Chondrocyte (in vitro differentiated cells): Measurements from ENCODE around the gene SPACDR. TPM values are rescaled to one million over a fixed set of nuclear protein-coding genes. Genes with fewer than 3 reads are reported as not detected.

ENCODE experiments used
- DNase-seq: peaks from one replicate; pipeline ENCODE4 v3.0.0; 2021; ENCODE audit warnings: mixed read lengths, low spot score
- H3K27ac Mint-ChIP-seq: one replicate; pipeline ENCODE4 v1.8.0; 2021; ENCODE audit warnings: mild to moderate bottlenecking, moderate library complexity, mixed read lengths; ENCODE audit not compliant: unreplicated experiment
- H3K27me3 Mint-ChIP-seq: 2 replicates; pipeline ENCODE4 v1.8.0; 2021; ENCODE audit warnings: low read depth, mixed read lengths
- H3K36me3 Mint-ChIP-seq: 2 replicates; pipeline ENCODE4 v1.8.0; 2021; ENCODE audit warnings: low read depth, mixed read lengths
- H3K4me1 Mint-ChIP-seq: 2 replicates; pipeline ENCODE4 v1.8.0; 2021; ENCODE audit warnings: low read depth, mild to moderate bottlenecking, mixed read lengths
- H3K4me3 Mint-ChIP-seq: one replicate; pipeline ENCODE4 v1.8.0; 2021; ENCODE audit warnings: mild to moderate bottlenecking, moderate library complexity, mixed read lengths; ENCODE audit not compliant: unreplicated experiment
- H3K9me3 Mint-ChIP-seq: 2 replicates; pipeline ENCODE4 v1.8.0; 2021; ENCODE audit warnings: low read depth, mixed read lengths
- total RNA-seq: library from RNA; stranded (reverse); gene quantifications from 3 replicates; pipeline ENCODE4 v1.2.1, GENCODE V29; 2021
- TF ChIP-seq, protein P1 (sequence below): fragments of 200-600 bp; sonication (generic); IDR thresholded peaks from 2 replicates; pipeline ENCODE4 v1.5.0; 2021; ENCODE audit warnings: antibody characterized with exemption, mild to moderate bottlenecking, moderate library complexity

The SPACDR gene
- total RNA-seq, 1 donor from 2014 or later, result 0.42 TPM

DNA sequence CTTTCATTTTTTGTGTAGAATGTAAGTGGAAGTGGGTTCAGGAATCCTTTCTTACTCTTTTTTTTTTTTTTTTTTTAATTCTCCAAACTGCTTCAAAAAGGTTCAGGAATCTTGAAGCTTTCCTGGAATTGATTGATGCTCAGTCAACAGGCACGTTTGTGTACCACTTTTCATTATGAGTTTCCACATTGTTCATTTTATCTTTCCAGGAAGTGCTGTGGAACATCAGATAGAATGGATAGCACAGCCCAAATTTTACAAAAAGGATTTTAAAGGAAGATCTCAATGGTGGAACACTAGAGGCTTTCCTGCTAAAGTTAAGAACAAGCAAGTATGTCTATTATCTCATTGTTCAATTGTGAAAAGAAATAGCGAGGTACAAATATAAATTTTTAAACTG is 25.9 kb downstream of the SPACDR start:
- DNase-seq, result no peak
- Mint-ChIP-seq H3K27ac (no peak overlapping the region), H3K4me1 (peaks cover 19% of the 10 kb centered on the region), H3K27me3 (no peaks in the 10 kb centered on the region), H3K9me3 (no peaks in the 10 kb centered on the region), H3K4me3 (no peak overlapping the region), H3K36me3 (peaks cover 7% of the 10 kb centered on the region)
- TF ChIP-seq, protein P1, sequence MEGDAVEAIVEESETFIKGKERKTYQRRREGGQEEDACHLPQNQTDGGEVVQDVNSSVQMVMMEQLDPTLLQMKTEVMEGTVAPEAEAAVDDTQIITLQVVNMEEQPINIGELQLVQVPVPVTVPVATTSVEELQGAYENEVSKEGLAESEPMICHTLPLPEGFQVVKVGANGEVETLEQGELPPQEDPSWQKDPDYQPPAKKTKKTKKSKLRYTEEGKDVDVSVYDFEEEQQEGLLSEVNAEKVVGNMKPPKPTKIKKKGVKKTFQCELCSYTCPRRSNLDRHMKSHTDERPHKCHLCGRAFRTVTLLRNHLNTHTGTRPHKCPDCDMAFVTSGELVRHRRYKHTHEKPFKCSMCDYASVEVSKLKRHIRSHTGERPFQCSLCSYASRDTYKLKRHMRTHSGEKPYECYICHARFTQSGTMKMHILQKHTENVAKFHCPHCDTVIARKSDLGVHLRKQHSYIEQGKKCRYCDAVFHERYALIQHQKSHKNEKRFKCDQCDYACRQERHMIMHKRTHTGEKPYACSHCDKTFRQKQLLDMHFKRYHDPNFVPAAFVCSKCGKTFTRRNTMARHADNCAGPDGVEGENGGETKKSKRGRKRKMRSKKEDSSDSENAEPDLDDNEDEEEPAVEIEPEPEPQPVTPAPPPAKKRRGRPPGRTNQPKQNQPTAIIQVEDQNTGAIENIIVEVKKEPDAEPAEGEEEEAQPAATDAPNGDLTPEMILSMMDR, result no peak

DNA sequence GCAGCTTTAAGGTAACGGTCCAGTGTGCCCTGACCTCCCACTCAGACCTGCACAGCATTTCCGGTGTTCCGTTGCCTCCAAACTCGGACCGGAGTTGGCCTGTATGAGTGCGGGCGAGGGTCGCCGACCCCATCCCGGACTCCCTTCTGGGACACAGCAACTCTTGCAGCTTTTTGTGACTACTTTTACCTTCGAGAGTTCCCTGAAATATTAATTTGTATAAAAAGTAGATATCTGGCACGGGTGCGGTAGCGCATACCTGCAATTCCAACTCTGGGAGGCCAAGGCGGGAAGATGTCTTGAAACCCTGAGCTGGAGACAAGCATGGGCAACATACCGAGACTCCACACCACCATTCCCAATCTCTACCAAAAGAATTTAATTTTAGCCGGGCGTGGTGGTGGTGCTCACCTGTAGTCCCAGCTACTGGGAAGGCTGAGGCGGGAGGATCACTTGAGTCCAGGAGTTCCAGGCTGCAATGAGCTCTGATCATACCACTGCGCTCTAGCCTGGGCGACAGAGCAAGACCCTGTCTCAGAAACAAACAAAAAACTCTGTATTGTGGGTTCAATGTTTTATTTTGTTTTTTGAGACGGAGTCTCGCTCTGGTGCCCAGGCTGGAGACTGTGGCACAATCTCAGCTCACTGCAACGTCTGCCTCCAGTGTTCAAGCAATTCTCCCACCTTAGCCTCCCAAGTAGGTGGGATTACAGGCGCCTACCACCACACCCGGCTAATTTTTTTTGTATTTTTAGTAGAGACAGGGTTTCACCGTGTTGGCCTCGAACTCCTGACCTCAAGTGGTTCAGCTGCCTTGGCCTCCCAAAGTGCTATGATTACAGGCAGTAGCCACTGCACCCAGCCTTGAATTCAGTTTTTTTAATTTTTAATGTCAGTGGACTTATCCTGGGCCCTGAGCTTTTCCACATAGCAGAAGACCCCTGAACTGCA is 26.6 kb downstream of the SPACDR start:
- peak; percentile 69 for DNase-seq
- TF ChIP-seq, protein P1, result no peak
- Mint-ChIP-seq H3K4me3 (no peak overlapping the region), H3K27ac (no peak overlapping the region), H3K27me3 (no peaks in the 10 kb centered on the region), H3K9me3 (no peaks in the 10 kb centered on the region), H3K4me1 (peaks cover 24% of the 10 kb centered on the region), H3K36me3 (peaks cover 7% of the 10 kb centered on the region)

DNA sequence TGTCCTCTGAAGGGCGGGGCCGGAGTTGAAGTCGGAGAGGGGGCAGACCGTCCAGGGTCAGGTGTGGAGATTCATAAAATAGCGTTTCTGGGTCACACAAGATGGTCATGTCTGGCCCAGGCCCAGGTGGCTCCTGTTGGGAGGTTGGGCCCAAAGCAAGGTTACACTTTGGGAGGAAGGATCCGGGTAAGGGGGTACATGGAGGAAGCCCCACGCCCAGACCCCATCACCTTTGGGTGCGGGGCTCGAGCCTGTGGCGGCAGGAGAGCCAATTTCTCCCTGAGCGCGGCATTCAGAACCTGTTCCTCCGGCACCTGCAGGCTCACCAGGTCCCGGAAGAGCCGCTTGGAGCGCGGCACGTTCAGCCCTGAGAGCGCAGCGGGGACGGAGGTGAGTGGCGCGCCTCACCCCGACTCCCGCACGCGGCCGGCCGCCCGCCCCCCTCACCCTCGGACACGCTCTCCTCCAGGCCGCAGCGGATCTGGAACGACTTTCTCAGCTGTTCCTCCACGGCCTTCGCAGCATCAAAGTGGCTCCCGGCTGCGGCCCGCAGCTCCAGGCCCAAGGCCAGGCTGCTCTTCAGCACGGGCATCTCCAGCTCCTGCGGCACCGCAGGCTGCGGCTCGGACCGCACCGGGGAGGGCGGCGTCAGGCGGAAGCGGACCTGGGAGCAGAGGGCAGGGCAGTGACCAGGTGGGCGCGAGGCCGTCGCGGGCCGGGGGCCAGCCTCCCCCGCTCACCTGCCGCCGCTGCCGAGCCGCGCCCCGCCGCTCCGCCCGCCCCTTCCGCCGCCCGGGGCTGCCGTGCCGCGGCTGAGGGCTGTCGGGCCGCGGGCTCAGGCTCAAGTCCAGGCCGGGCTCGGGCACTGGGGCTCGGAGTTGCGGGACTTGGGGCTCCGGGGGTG is 28.4 kb downstream of the SPACDR start:
- Mint-ChIP-seq H3K4me1 (peaks cover 38% of the 10 kb centered on the region), H3K9me3 (no peaks in the 10 kb centered on the region), H3K36me3 (peaks cover 8% of the 10 kb centered on the region), H3K27ac (peak overlapping the region; percentile 88), H3K27me3 (no peaks in the 10 kb centered on the region), H3K4me3 (peak overlapping the region; percentile 88)
- TF ChIP-seq, protein P1, result no peak
- peak; percentile 83 for DNase-seq

DNA sequence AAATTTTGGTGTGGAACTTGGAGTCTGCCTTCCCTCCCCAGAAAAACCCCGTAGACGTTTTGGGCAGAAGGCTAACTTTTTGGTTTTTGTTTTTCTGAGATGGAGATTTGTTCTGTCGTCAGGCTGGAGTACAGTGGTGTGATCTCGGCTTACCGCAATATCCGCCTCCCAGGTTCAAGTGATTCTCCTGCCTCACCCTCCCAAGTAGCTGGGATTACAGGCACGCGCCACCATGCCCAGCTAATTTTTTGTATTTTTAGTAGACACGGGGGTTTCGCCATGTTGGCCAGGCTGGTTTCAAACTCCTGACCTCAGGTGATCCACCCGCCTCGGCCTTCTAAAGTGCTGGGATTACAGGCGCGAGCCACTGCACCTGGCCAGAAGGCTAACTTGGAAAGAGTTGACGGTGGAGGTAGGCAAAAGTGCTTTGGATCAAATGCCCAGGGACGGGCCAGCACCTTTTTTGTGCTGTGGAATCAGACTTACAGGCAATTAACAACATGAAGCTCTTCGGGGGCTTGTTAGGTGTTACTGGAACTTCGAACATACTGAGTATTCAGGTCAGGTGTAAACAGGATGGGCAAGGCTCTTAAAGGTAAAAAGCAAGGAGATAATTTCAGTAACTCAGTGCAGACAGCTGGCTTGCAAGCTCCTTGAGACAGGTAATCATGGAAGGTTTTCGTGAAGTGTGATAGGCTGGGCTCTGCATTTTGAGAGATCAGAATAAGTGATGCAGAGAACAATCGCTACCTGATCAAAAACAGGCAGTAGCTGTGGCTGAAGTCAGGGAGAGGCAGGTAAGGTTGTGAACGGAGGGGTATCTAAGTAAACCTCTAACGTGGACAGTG is 29.5 kb downstream of the SPACDR start:
- H3K36me3 Mint-ChIP-seq, result peaks cover 9% of the 10 kb centered on the region

More for the DNA sequence above, 29.5 kb downstream of the SPACDR start:
- peaks cover 42% of the 10 kb centered on the region for H3K4me1 Mint-ChIP-seq
- DNase-seq, result peak; percentile 22
- peak overlapping the region; percentile 46 for H3K27ac Mint-ChIP-seq
- TF ChIP-seq, protein P1, result no peak
- no peaks in the 10 kb centered on the region for H3K9me3 Mint-ChIP-seq
- H3K27me3 Mint-ChIP-seq, result no peaks in the 10 kb centered on the region
- H3K4me3 Mint-ChIP-seq, result peak overlapping the region; percentile 76
